Esophagus mucosa (tissue), 1 donor: Measurements from ENCODE around the gene ZNF383. TPM values are rescaled to one million over a fixed set of nuclear protein-coding genes. Genes with fewer than 3 reads are reported as not detected.
"Not testable (repeated sequence)": the region's sequence is repeated elsewhere in the genome, so short reads cannot be mapped to it uniquely, and the experiment has no call there.

Experiments used
- ATAC-seq: fragments of 200-7000 bp; cut with Tn5 transposase; one replicate; pipeline ENCODE4 v1.9.1; 2020
- total RNA-seq: library from RNA; stranded (reverse); gene quantifications from one replicate; pipeline ENCODE4 v1.2.4, GENCODE V29; 2023
- donor health status: DM: yes; HTN: yes; CAD: no.

Gene ZNF383
- 4.5 TPM for total RNA-seq

DNA sequence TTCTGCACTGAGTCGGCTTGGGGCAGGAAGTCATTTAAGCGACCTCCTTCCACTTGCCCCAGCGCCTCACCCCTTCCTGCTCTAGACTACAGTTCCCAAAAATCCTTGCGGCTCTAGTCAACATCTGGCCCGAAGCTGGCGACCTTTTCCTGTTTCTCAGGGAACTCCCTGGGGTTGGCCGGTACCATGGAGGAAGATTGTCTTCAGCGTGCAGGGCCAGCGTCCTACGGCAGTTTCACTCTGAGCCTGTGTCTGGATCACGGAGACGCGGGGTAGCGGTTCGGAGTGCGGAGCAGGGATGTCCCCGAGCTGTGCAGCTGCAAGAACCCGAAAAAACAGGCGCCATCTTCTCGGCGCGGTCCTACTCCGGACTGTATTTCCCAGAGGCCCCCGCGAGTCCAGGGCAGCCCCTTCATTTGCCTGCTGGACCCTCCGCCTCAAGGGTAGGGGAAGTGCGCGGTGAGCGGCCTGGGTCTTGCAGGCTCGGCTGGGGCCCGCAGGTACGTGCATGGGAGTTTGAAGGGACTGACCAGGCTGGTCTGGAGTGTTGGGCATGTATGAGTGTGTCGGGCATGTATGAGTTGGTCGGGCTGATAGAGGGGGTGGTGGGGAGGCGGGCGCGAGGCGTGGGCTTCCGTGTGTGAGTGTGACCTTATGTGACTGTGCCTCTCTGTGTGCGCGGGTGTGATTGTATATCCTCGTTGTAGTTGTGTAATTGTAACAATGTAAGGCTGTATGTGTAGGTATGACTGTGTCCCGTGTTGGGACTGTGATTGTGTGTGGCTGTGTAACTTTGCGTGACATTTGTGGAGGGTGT is at the start of gene ZNF383:
ZNF383 (plus strand) TSS at position 440 of the 817 bp plus-strand sequence. CDS start 12,240 bp downstream, outside the sequence.
- peak; percentile 94 for ATAC-seq

DNA sequence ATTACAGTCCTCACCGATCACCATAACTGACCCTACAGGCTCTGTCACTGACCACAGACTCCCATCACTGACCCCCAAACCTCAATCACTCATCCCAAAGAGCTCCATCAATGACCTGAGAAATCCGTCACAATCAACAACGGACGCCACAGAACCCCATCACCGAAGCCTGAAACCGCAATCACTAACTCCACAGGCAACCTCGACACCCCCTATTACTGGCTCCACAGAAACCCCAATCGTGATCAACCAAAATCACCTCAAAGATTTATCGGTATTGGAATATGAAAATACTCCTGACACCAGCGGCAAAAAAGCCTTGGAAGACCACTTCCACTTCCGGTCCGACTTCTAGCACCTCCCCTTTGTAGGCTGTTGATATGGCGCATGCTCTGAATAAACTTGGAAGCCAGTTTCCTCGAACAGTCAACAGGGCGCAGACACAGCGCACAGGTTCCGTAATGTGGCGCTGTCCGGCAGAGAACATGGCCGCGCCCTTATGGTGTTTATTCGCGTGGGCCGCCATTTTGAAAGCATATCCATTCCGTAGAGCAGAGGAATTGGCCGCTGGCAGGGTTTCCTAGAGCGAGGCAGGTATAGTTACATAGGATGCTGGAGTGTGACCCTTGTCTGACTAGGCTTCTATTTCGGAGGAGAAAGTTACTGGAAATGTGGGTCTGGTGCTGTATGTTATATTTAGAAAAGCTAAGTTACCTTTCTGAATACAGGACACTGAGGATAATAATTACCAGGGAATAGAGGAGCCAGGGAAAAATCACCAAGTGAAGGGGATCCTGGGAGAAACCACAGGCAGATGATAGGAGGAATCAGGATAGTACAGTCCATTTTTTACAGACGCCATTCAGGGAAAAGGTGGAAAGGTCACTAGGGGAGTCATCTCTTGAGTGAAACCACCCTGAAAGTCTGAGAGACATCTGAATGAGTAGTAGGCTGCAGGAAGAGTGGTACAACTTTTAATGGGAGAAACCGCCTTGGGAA is 45.3 kb upstream of the ZNF383 start, which contains the start of gene ZNF585A:
ZNF585A (minus strand) TSS at position 328 of the 999 bp plus-strand sequence. CDS start 2,785 bp downstream, outside the sequence.
- peak; percentile 100 for ATAC-seq

DNA sequence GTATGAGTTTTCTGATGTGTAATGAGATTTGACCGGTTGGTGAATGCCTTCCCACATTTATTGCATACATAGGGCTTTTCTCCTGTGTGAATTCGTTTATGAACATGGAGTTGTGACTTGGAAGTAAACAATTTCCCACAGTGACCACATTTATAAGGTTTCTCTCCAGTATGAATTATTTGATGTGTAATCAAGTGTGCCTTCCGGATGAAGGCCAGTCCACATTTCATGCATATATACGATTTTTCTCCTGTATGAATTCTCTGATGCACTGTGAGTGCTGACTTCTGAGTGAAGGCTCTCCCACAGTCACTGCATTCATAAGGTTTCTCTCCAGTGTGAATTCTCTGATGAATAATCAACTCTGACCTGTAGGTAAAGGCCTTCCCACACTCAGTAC is 31.9 kb upstream of the ZNF383 start:
- ATAC-seq = not testable (repeated sequence)

GRCh38 chr19:37195248-37195647 is 22.8 kb upstream of the ZNF383 start:
- ATAC-seq = not testable (repeated sequence)

DNA sequence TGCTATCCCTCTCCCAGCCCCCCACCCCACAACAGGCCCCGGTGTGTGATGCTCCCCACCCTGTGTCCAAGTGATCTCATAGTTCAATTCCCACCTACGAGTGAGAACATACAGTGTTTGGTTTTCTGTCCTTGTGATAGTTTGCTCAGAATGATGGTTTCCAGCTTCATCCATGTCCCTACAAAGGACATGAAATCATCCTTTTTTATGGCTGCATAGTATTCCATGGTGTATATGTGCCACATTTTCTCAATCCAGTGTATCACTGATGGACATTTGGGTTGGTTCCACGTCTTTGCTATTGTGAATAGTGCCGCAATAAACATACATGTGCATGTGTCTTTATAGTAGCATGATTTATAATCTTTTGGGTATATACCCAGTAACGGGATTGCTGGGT is 20.9 kb upstream of the ZNF383 start:
- ATAC-seq = not testable (repeated sequence)

GRCh38 chr19:37197768-37198167 is 20.2 kb upstream of the ZNF383 start:
- ATAC-seq = no peak

DNA sequence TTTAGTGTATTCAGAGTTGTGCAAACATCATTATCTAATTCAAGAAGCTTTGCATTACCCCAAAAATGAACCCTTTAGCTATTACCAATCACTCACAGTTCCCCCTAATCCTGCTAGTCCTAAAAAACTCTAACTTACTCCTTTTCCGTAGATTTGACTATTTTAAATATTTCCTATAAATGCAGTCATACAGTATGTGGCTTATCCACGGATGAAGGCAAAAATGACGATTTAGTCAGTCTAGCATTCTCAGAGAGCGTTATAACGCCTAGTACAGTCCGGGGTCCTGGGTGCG is 587 bp upstream of the ZNF383 start:
- ATAC-seq = no peak

DNA sequence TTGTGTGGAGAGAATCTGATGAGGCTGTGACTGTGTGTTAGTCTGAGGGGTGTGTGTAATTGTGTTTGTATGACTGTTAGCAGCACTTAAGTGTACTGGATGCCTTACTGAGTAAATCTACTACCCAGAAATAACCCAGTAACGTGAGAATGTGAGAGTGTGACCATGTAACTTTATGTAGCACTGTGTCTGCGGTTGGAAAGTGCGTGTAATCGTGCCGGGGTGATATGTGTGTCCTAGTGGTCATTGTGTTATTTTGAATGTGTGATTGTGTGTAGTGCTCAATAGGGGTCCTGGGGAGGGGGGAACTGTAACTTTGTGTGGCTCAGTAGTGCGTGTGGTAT is 550 bp downstream of the ZNF383 start:
- no peak for ATAC-seq

GRCh38 chr19:37220383-37220782 is 2.4 kb downstream of the ZNF383 start:
- ATAC-seq = no peak

- ATAC-seq = no peak
Measured at GRCh38 chr19:37221136-37221535, 3.1 kb downstream of the ZNF383 start.

DNA sequence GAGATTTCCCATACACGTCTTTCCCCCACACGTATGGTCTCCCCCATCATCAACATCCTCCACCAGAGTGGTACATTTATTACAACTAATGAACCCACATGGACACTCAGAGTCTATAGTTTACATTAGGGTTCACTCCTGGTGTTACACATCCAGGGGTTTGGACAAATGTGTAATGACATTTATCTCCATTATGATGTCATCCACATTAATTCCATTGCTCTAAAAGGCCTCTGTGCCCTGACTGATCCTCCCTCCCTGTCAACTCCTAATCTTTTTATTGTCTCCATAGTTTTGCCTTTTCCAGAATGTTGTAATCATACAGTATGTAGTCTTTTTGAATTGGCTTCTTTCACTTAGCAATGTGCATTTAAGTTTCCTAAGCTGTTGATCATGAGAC is 8.2 kb downstream of the ZNF383 start:
- no peak for ATAC-seq

GRCh38 chr19:37227996-37228395 is 10.0 kb downstream of the ZNF383 start:
- ATAC-seq = no peak

GRCh38 chr19:37243206-37243632 is 25.2 kb downstream of the ZNF383 start:
- no peak for ATAC-seq

- peak; percentile 99 for ATAC-seq
Measured at GRCh38 chr19:37251308-37252229, 33.6 kb downstream of the ZNF383 start.

DNA sequence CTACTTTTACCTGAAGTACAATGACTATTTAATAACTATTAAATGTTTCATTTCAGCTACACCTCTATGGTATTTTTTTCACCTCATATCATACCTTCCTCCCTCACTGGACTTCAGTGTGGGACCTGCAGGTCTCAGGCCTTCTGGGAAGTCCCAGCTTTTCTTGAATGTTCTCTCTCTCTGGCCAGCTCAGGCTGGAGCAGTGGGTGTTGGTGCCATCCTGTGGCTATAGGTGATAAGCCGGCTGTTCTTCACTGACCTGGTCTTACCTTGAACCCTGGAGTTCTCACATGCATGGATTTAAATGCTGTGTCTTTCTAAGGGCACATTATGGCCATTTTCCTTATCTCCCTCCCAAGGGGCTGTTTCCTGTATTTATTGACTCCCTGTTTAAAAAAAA is 45.0 kb downstream of the ZNF383 start:
- not testable (repeated sequence) for ATAC-seq

GRCh38 chr19:37267005-37267404 is 49.0 kb downstream of the ZNF383 start:
- not testable (repeated sequence) for ATAC-seq

DNA sequence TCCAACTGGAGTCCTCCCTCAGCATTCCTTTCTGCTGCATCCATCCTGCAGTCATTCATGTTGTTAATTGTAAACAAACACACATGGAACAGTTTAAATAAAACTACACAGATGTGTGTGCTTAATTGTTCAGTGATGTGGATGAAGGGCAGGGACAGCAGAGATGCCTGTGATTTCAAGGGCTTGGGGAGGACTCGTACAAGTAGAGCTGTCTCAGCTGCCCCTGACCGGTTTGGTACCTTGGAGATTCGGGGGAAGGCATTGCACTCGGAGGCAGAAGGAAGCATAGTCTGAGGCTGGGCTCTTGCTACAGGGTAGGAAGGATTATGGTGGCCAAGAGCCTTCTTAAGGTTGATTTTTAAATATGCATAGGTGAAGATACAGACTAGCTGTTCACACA is 49.7 kb downstream of the ZNF383 start:
- ATAC-seq = not testable (repeated sequence)

- not testable (repeated sequence) for ATAC-seq
Measured at GRCh38 chr19:37280656-37281055, 62.6 kb downstream of the ZNF383 start.

DNA sequence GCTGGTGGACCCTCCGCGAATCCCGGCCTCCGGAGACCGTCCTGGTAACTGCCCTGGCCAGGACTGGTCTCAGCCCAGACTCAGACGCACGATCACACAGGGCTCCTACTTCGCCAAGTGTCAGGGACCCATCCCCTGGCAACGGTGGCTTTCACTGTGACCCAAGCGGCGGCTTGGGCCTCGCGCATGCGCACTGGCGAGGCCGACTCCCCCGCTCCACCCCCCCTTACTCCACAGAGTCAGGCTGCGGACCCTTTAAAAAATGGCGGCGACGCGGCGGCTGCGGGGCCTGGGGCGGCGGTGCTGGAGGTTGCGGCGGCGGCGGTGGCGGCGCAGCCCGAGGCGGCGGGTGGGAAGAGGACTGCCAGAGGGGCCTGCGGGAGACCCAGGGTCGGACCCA is 66.0 kb downstream of the ZNF383 start:
- not testable (repeated sequence) for ATAC-seq

- ATAC-seq = not testable (repeated sequence)
Measured at GRCh38 chr19:37289229-37289628, 71.2 kb downstream of the ZNF383 start.

- ATAC-seq = not testable (repeated sequence)
Measured at GRCh38 chr19:37292998-37293939, 75.3 kb downstream of the ZNF383 start.
